ENCODE measurements around the gene BICC1. TPM values are rescaled to one million over a fixed set of nuclear protein-coding genes. Genes with fewer than 3 reads are reported as not detected.

Gene BICC1
- total RNA-seq, 1 donor from 2014 or later, result 0.41 TPM

DNA sequence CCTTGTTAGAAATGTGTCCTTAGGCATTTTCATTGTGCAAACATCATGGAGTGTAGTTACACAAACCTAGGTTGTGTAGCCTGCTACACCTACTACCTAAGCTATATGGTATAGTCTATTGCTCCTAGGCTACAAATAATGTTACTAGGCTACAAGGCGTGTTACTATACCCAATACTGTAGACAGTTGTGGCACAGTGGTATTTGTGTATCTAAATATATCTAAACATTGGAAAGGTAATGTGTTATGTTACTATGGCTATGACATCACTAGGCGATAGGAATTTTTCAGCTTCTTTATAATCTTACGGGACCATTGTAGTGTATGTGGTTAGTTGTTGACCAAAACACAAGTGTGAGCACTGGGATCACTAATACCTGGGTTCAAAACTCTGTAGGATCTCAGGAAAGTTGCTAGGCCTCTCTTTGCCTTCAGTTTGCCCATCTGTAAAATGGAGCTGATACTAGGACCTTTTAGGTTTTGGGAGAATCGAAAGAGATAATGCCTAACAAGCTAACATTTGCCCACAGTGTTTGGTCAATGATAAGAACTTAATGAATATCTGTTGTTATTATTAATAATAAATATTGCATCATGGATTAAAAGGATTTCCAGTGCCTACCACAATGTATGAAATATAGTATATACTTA is 2.7 kb downstream of the BICC1 start:
- H3K4me1 ChIP-seq, result no peaks in the 10 kb centered on the region
- Mint-ChIP-seq H3K27me3 (ENCODE audit: insufficient read depth, low read depth) (no peaks in the 10 kb centered on the region), H3K4me1 (peaks cover 13% of the 10 kb centered on the region), H3K36me3 (no peaks in the 10 kb centered on the region), H3K4me3 (no peak overlapping the region), H3K27ac (no peak overlapping the region), H3K9me3 (no peaks in the 10 kb centered on the region)
- TF ChIP-seq, protein P1, sequence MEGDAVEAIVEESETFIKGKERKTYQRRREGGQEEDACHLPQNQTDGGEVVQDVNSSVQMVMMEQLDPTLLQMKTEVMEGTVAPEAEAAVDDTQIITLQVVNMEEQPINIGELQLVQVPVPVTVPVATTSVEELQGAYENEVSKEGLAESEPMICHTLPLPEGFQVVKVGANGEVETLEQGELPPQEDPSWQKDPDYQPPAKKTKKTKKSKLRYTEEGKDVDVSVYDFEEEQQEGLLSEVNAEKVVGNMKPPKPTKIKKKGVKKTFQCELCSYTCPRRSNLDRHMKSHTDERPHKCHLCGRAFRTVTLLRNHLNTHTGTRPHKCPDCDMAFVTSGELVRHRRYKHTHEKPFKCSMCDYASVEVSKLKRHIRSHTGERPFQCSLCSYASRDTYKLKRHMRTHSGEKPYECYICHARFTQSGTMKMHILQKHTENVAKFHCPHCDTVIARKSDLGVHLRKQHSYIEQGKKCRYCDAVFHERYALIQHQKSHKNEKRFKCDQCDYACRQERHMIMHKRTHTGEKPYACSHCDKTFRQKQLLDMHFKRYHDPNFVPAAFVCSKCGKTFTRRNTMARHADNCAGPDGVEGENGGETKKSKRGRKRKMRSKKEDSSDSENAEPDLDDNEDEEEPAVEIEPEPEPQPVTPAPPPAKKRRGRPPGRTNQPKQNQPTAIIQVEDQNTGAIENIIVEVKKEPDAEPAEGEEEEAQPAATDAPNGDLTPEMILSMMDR (IDR thresholded peaks at IDR 0.05), result no peak
- TF ChIP-seq EZH2phosphoT487 (IDR thresholded peaks at IDR 0.05), result no peak
- no peak for TF ChIP-seq EZH2 (IDR thresholded peaks at IDR 0.05)
- peaks cover 71% of the 10 kb centered on the region for H3K27me3 ChIP-seq
- H3K9ac ChIP-seq, result no peak overlapping the region
- H3K4me2 ChIP-seq, result no peak overlapping the region
- peaks cover 9% of the 10 kb centered on the region for H4K20me1 ChIP-seq (ENCODE audit: low read depth)
- H2AFZ ChIP-seq (replicated peaks), result no peak overlapping the region
- no peaks in the 10 kb centered on the region for H3K9me3 ChIP-seq (ENCODE audit: low read depth)
- no peaks in the 10 kb centered on the region for H3K79me2 ChIP-seq (ENCODE audit: low read depth)
- no peak overlapping the region for H3K4me3 ChIP-seq
- H3K27ac ChIP-seq, result no peak overlapping the region
- peaks cover 5% of the 10 kb centered on the region for H3F3A ChIP-seq (ENCODE audit: low read depth)
- DNase-seq (ENCODE audit: low spot score), result no peak
- no peaks in the 10 kb centered on the region for H3K36me3 ChIP-seq

DNA sequence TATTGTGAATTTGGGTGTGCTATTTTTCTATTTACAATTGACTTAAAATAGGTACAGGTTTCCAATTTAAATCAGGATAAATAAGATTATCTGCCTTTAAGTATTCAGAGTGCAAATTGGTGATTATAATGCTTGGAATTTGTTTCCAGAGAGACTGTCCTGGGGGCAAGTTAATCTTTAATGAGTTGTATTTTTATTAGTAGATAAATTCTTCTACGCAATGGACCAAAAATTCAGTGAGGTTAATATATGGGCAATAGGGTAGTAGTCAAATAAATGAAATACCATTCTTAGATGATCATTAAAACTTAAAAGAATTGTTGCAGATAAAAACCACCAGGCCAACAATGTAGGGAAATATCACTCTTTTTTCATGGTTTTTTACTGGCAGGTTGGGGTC is 3.4 kb downstream of the BICC1 start:
- Mint-ChIP-seq H3K36me3 (no peaks in the 10 kb centered on the region), H3K4me1 (peaks cover 13% of the 10 kb centered on the region), H3K4me3 (no peak overlapping the region), H3K9me3 (no peaks in the 10 kb centered on the region), H3K27me3 (ENCODE audit: insufficient read depth, low read depth) (no peaks in the 10 kb centered on the region), H3K27ac (no peak overlapping the region)
- Histone ChIP-seq H3K9ac (no peak overlapping the region), H3K27me3 (peaks cover 64% of the 10 kb centered on the region), H3K27ac (no peak overlapping the region), H3K4me2 (no peak overlapping the region), H3K36me3 (no peaks in the 10 kb centered on the region), H3K79me2 (ENCODE audit: low read depth) (no peaks in the 10 kb centered on the region), H3F3A (ENCODE audit: low read depth) (peaks cover 5% of the 10 kb centered on the region), H3K4me3 (no peak overlapping the region), H4K20me1 (ENCODE audit: low read depth) (peaks cover 9% of the 10 kb centered on the region), H2AFZ (replicated peaks) (no peak overlapping the region), H3K9me3 (ENCODE audit: low read depth) (no peaks in the 10 kb centered on the region), H3K4me1 (no peaks in the 10 kb centered on the region)
- no peak for DNase-seq (ENCODE audit: low spot score)
- TF ChIP-seq, protein P1 (IDR thresholded peaks at IDR 0.05), result no peak
- TF ChIP-seq EZH2 (IDR thresholded peaks at IDR 0.05) (no peak), EZH2phosphoT487 (IDR thresholded peaks at IDR 0.05) (no peak)

DNA sequence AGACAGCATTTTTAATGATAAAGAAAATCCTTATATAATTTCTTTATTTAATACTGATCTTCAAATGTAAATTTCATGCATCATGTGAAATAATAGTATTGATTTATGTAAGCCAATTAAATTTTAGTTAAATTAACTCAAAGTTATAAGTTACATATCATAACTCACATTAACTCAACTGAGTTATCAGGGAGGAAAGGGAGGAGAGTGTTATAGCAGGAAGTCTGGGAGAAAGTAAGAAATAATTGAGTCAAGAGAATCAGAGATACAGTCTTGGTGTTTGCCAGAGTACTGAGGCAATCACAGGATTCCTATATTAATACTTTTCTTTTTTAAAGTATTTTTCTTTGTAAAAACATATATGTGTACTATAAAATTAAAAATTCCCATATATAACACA is 4.0 kb downstream of the BICC1 start:
- Histone ChIP-seq H3F3A (ENCODE audit: low read depth) (peaks cover 5% of the 10 kb centered on the region), H3K27me3 (peaks cover 58% of the 10 kb centered on the region), H4K20me1 (ENCODE audit: low read depth) (peaks cover 9% of the 10 kb centered on the region), H3K27ac (no peak overlapping the region), H2AFZ (replicated peaks) (no peak overlapping the region), H3K9ac (no peak overlapping the region), H3K36me3 (no peaks in the 10 kb centered on the region), H3K4me1 (no peaks in the 10 kb centered on the region), H3K4me2 (no peak overlapping the region), H3K9me3 (ENCODE audit: low read depth) (no peaks in the 10 kb centered on the region), H3K4me3 (no peak overlapping the region), H3K79me2 (ENCODE audit: low read depth) (no peaks in the 10 kb centered on the region)
- TF ChIP-seq EZH2 (IDR thresholded peaks at IDR 0.05) (no peak), EZH2phosphoT487 (IDR thresholded peaks at IDR 0.05) (no peak)
- TF ChIP-seq, protein P1 (IDR thresholded peaks at IDR 0.05), result no peak
- Mint-ChIP-seq H3K27ac (no peak overlapping the region), H3K27me3 (ENCODE audit: insufficient read depth, low read depth) (no peaks in the 10 kb centered on the region), H3K4me1 (peaks cover 13% of the 10 kb centered on the region), H3K9me3 (no peaks in the 10 kb centered on the region), H3K36me3 (no peaks in the 10 kb centered on the region), H3K4me3 (no peak overlapping the region)
- DNase-seq (ENCODE audit: low spot score), result no peak
